Measurements from ENCODE around the gene PROCA1. TPM values are rescaled to one million over a fixed set of nuclear protein-coding genes. Genes with fewer than 3 reads are reported as not detected.
"Not testable (repeated sequence)": the region's sequence is repeated elsewhere in the genome, so short reads cannot be mapped to it uniquely, and the experiment has no call there.

The PROCA1 gene
- total RNA-seq, 2 donors from 2014 or later = 0.94 to 1.4 TPM

DNA sequence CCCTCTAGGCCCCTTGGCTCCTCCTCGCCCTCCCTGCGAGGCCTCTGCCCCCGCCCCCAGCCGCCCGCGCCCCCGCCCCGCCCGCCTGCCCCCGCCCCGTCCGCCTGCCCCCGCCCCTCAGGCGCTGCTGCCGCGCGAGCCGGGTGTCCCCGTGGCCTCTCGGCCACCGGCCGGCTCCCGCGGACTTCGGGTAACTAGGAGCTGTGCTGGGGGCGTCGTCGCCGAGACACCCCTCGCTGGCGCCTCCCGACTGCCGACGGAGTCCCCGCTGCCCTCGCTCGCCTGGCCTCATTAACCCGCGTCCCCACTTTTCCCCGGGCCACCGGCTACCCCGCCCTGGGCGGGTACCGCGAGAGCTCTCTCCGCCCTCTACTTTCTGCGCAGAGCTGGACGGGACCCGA, 14.5 kb upstream of the PROCA1 start, which contains the start of gene TLCD1:
Gene TLCD1, minus strand, starts transcription at position 8 of the 401 bp plus-strand sequence. CDS start 136 bp downstream, outside the sequence.
- peaks cover 35% of the 10 kb centered on the region for H3K36me3 ChIP-seq
- no peaks in the 10 kb centered on the region for H3K27me3 ChIP-seq
- peak; percentile 72 for DNase-seq (ENCODE audit: low spot score)
- H3K4me3 ChIP-seq = peak within 1 kb of the TSS; percentile 75 to 82
- peaks cover 0 to 41% of the 10 kb centered on the region in 2 donors for H3K4me1 ChIP-seq
- TF ChIP-seq CTCF (IDR thresholded peaks at IDR 0.05) = no peak
- H3K27ac ChIP-seq = peak within 1 kb of the TSS; percentile 97
- no peaks in the 10 kb centered on the region for H3K9me3 ChIP-seq

- Histone ChIP-seq H3K27ac (peak overlapping the region; percentile 68 to 97), H3K9me3 (no peaks in the 10 kb centered on the region), H3K4me1 (peaks cover 0 to 45% of the 10 kb centered on the region in 2 donors), H3K36me3 (peaks cover 40% of the 10 kb centered on the region), H3K27me3 (no peaks in the 10 kb centered on the region), H3K4me3 (peak overlapping the region; percentile 75 to 82)
- DNase-seq (ENCODE audit: low spot score) = no peak
- TF ChIP-seq CTCF (IDR thresholded peaks at IDR 0.05) = no peak
These were observed 14.1 kb upstream of the PROCA1 start for GRCh38 chr17:28725660-28726225.

DNA sequence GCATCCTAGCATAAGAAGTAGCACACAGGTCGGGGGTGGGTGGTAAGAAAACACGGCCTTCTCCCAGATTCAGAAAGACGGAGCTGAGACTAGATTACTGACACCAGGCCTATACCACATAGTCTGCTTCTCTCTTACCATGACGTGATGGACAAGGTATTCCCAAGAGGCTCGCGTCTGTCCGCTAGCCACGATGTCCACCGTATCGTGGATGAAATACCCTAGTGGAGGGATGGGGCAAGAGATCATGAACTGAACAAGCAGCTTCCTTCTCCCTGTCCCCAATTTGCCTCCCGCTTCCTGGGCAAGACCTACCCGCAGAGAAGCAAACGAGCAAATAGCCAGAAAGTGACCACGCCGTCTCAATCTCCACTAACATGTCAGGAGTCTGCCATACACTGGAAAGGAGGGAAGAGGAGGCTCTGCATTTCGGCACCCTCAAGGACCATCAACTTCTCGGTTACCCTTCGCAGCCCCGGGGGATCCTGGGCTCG, 13.5 kb upstream of the PROCA1 start:
- H3K9me3 ChIP-seq = no peaks in the 10 kb centered on the region
- H3K36me3 ChIP-seq = peaks cover 40% of the 10 kb centered on the region
- H3K4me1 ChIP-seq = peaks cover 0 to 51% of the 10 kb centered on the region in 2 donors
- no peak for TF ChIP-seq CTCF (IDR thresholded peaks at IDR 0.05)
- H3K27ac ChIP-seq = peak overlapping the region; percentile 68 to 97
- peak overlapping the region; percentile 75 to 82 for H3K4me3 ChIP-seq
- no peak for DNase-seq (ENCODE audit: low spot score)
- H3K27me3 ChIP-seq = no peaks in the 10 kb centered on the region

GRCh38 chr17:28724500-28725165, 12.9 kb upstream of the PROCA1 start:
- Histone ChIP-seq H3K9me3 (no peaks in the 10 kb centered on the region), H3K27me3 (no peaks in the 10 kb centered on the region), H3K4me1 (peaks cover 0 to 53% of the 10 kb centered on the region in 2 donors), H3K36me3 (peaks cover 40% of the 10 kb centered on the region), H3K4me3 (no peak overlapping the region), H3K27ac (no peak overlapping the region)
- no peak for DNase-seq (ENCODE audit: low spot score)
- no peak for TF ChIP-seq CTCF (IDR thresholded peaks at IDR 0.05)

- not testable (repeated sequence) for H3K27me3 ChIP-seq; H3K27ac ChIP-seq; DNase-seq (ENCODE audit: low spot score); H3K4me3 ChIP-seq; H3K9me3 ChIP-seq
- peaks cover 0 to 53% of the 10 kb centered on the region in 2 donors for H3K4me1 ChIP-seq
- peaks cover 40% of the 10 kb centered on the region for H3K36me3 ChIP-seq
These were observed 12.3 kb upstream of the PROCA1 start for GRCh38 chr17:28723836-28724499.

All from right atrium auricular region (tissue), 2 donors.